Ishikawa (cell line): Measurements from ENCODE around the gene PLP2.

ENCODE experiments used
- CEBPB ChIP-seq: IDR thresholded peaks from 2 replicates; pipeline ENCODE4 v1.6.1; 2012
- CREB1 ChIP-seq: IDR thresholded peaks from 2 replicates; pipeline ENCODE4 v1.6.1; 2012; ENCODE audit warnings: low read depth
- EGR1 ChIP-seq: IDR thresholded peaks from 2 replicates; pipeline ENCODE4 v1.6.1; 2012
- EP300 ChIP-seq: IDR thresholded peaks from 2 replicates; pipeline ENCODE4 v1.6.1; 2012; ENCODE audit warnings: borderline replicate concordance
- FOXM1 ChIP-seq: IDR thresholded peaks from 2 replicates; pipeline ENCODE4 v1.6.1; 2012; ENCODE audit warnings: low read depth, borderline replicate concordance
- MAX ChIP-seq: IDR thresholded peaks from 2 replicates; pipeline ENCODE4 v1.6.1; 2012
- NFIC ChIP-seq: IDR thresholded peaks from 2 replicates; pipeline ENCODE4 v1.6.1; 2012
- RAD21 ChIP-seq: IDR thresholded peaks from 2 replicates; pipeline ENCODE4 v1.6.1; 2012; ENCODE audit warnings: low read depth
- TAF1 ChIP-seq: IDR thresholded peaks from 2 replicates; pipeline ENCODE4 v1.6.1; 2012; ENCODE audit warnings: low read depth, mild to moderate bottlenecking
- TCF12 ChIP-seq: IDR thresholded peaks from 2 replicates; pipeline ENCODE4 v1.6.1; 2012; ENCODE audit warnings: low read depth
- TEAD4 ChIP-seq: IDR thresholded peaks from 2 replicates; pipeline ENCODE4 v1.6.1; 2012
- YY1 ChIP-seq: IDR thresholded peaks from 2 replicates; pipeline ENCODE4 v1.6.1; 2012; ENCODE audit warnings: low read depth
- ZBTB7A ChIP-seq: IDR thresholded peaks from 2 replicates; pipeline ENCODE4 v1.6.1; 2012; ENCODE audit warnings: low read depth
- TF ChIP-seq, protein P1 (sequence below): IDR thresholded peaks from 2 replicates; pipeline ENCODE4 v1.6.1; 2012; ENCODE audit warnings: low read depth, mild to moderate bottlenecking
- TF ChIP-seq, protein P2 (sequence below): IDR thresholded peaks from 2 replicates; pipeline ENCODE4 v1.6.1; 2012

PLP2 gene

DNA sequence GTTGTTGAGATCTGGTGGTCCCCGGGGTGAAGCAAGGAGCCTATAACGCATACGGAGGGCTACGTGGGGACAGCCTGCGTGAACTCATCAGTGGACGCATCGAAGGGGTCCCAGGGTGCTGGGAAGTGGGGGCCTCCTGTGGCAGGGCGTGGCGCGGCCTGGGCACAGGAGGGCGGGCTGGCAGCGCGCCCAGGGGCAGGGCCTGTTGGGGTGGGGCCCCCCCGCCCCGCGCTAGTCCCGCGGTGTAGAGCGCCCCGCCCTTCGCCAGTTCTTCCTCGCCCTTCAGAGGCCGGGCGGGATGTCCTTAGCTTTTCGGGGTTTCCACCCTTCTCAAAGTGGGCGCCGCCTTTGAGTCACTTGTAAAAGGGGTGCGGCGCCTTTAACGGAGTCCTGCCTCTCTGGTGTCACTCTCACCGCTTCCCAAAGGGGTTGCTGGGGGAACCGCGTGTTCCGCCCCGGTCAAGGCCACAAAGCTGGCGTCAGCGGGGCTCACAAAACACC lies 632 bp downstream of the PLP2 start:
- TF ChIP-seq TCF12, result no peak; the same call in 1 of the 2 replicates
- no peak for TF ChIP-seq YY1
- peak; percentile 75 for TF ChIP-seq NFIC
- no peak for TF ChIP-seq CEBPB

DNA sequence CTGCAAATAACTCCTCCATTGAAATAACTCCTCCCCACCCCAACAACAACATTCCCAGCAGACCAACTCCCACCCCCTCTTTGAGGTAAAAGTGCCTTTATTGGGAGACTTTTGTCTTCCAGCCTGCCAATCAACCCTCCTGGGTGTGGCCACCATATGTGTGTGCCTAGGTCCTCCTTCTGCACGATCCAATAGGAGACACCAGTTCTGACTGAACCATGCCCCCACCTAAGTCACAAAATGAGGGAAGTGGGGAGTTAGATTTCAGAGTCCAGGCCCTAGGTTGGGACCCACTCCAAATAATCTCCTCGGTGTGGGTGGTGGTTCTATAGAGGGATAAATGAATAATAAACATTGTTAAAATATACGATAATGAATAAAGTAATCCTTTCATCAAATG lies 3.0 kb downstream of the PLP2 start:
- TF ChIP-seq FOXM1 (no peak), CREB1 (no peak), CEBPB (no peak), MAX (no peak), RAD21 (no peak)

DNA sequence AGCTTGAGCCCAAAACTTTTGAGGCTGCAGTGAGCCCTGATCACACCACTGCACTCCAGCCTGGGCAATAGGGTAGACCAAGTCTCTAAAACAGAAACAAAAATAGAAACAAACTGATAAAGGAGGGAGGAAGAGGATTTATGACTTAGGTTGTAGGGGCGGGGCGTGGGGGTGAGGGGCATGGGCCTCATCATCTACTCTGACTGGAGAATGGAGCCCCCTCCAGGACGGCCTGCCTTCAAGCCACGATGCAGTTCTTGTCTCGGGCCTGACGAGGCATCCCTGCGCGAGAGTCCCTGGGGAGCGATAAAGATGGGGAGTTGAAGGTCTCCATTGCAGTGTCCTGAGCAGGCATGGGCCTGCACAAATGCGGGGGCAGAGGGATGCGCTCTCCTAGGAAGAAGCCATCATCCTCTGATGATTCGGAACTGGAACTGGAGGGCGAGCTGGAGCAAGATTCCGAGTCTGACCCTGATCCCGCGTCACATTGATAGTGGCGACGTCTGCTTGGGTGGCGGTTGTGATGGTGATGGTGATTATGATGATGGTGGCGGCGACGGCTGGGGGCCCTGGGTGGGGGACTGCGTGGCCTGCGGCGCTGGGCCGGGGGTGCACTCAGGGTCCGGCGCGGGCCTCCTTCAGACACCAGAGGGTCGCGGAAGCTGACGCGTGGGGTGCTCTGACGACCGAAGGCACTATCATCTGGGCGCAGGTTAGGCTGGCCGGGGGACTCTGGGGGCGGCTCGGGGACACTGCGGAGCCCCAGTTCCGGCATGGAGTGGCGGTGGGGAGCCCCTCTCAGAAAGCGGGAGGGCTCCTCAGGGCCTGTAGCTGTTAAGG lies 4.0 kb downstream of the PLP2 start:
- TF ChIP-seq TAF1 (no peak), RAD21 (no peak), FOXM1 (no peak), TEAD4 (no peak), EGR1 (no peak)

- no peak for TF ChIP-seq NFIC
- TF ChIP-seq ZBTB7A, result no peak
- TF ChIP-seq MAX, result no peak
- TF ChIP-seq, protein P1, sequence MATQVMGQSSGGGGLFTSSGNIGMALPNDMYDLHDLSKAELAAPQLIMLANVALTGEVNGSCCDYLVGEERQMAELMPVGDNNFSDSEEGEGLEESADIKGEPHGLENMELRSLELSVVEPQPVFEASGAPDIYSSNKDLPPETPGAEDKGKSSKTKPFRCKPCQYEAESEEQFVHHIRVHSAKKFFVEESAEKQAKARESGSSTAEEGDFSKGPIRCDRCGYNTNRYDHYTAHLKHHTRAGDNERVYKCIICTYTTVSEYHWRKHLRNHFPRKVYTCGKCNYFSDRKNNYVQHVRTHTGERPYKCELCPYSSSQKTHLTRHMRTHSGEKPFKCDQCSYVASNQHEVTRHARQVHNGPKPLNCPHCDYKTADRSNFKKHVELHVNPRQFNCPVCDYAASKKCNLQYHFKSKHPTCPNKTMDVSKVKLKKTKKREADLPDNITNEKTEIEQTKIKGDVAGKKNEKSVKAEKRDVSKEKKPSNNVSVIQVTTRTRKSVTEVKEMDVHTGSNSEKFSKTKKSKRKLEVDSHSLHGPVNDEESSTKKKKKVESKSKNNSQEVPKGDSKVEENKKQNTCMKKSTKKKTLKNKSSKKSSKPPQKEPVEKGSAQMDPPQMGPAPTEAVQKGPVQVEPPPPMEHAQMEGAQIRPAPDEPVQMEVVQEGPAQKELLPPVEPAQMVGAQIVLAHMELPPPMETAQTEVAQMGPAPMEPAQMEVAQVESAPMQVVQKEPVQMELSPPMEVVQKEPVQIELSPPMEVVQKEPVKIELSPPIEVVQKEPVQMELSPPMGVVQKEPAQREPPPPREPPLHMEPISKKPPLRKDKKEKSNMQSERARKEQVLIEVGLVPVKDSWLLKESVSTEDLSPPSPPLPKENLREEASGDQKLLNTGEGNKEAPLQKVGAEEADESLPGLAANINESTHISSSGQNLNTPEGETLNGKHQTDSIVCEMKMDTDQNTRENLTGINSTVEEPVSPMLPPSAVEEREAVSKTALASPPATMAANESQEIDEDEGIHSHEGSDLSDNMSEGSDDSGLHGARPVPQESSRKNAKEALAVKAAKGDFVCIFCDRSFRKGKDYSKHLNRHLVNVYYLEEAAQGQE, result no peak
- TF ChIP-seq CEBPB, result no peak
- TF ChIP-seq FOXM1, result no peak
- TF ChIP-seq RAD21, result no peak
- no peak for TF ChIP-seq TAF1
- TF ChIP-seq TCF12, result no peak
- TF ChIP-seq, protein P2, sequence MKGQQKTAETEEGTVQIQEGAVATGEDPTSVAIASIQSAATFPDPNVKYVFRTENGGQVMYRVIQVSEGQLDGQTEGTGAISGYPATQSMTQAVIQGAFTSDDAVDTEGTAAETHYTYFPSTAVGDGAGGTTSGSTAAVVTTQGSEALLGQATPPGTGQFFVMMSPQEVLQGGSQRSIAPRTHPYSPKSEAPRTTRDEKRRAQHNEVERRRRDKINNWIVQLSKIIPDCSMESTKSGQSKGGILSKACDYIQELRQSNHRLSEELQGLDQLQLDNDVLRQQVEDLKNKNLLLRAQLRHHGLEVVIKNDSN, result no peak
- TF ChIP-seq YY1, result no peak
- no peak for TF ChIP-seq CREB1
- no peak for TF ChIP-seq TEAD4
- no peak for TF ChIP-seq EP300
- TF ChIP-seq EGR1, result no peak
These were observed 5.0 kb downstream of the PLP2 start for GRCh38 chrX:49176421-49177326.

DNA sequence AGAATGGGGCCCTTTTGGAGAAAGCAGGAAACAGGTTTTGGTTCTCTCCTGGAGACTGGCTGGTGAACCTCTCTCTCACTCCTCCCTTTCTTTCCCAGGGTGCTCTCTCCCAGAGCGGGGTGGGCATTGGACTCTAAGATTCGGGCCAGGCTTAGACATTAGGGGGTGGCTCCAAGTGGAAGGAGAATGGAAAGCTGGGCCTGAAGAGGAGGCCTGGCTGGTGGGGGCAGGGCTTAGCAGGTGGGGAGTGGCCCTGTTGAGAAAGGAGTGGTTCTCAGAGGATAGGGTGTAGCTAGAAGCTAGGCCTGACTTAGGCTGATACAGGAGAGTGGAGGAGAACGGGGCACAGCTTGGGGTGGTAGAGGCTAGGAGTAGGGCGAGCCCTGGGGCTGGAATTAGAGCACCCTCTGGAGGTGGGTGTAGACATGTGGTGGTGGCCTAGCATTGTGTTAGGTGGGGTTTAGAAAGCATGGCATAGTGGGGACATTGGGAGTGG lies 5.7 kb downstream of the PLP2 start:
- TF ChIP-seq ZBTB7A, result no peak
- TF ChIP-seq FOXM1, result no peak
- TF ChIP-seq RAD21, result no peak
- no peak for TF ChIP-seq TCF12
- TF ChIP-seq YY1, result no peak
- TF ChIP-seq, protein P1, result no peak
- TF ChIP-seq MAX, result no peak
- TF ChIP-seq TEAD4, result no peak
- TF ChIP-seq CREB1, result no peak
